K562 (cell line): ENCODE measurements around the gene ATE1. TPM values are rescaled to one million over a fixed set of nuclear protein-coding genes. Genes with fewer than 3 reads are reported as not detected.

ENCODE experiments used
- ATAC-seq: fragments of 200-7000 bp; cut with Tn5 transposase; 3 replicates; pipeline ENCODE4 v1.9.1; 2020; ENCODE audit warnings: moderate library complexity
- BruUV-seq: library from RNA; stranded (reverse); fragments of 400-500 nt; replicated peaks from 2 replicates; lab custom pipeline; 2021; lab: Mats Ljungman, UMichigan
- CTCF ChIA-PET: fragments of 300-600 bp; formaldehyde crosslinking; extraction: SDS; loops from one replicate; lab custom pipeline; 2021; ENCODE audit warnings: low intra/inter-chr PET ratio; lab: Yijun Ruan, JAX
- POLR2A ChIA-PET: fragments of 300-600, 350-650 bp; sonication (Branson Sonifier 250); formaldehyde crosslinking; extraction: SDS; loops from one replicate; lab custom pipeline; 2021; ENCODE audit warnings: antibody characterized with exemption, inconsistent platforms; lab: Yijun Ruan, JAX
- DNase-seq, 4 experiments: peaks; one replicate each; pipeline versions ENCODE4 v3.0.0 to v3.0.0-alpha.2; 2011 to 2018; ENCODE audit warnings: low spot score in 3 of 4, mixed read lengths in 3 of 4; ENCODE audit errors: extremely low read depth in 1 of 4
- FAIRE-seq: peaks from 2 replicates; lab custom pipeline; 2011; peaks lifted over from hg19 to GRCh38; lab: Jason Lieb, UNC
- H2AFZ ChIP-seq: 2 replicates; pipeline ENCODE4 v1.6.0; 2011; ENCODE audit warnings: low read depth, low read length, control low read depth, inconsistent platforms
- H3K27ac ChIP-seq: fragments of 200-600 bp; 3 replicates; pipeline ENCODE4 v1.8.0; 2011; ENCODE audit warnings: low read depth, mild to moderate bottlenecking, control low read depth, inconsistent platforms, low read length, moderate library complexity, mixed read lengths; ENCODE audit errors: extremely low read depth
- H3K27me3 ChIP-seq, 2 experiments: fragments of 300-600 bp in 1 of 2; 2 replicates in 1 of 2; 3 replicates in 1 of 2; pipeline versions ENCODE4 v1.6.0 to v1.8.0; 2011; ENCODE audit warnings: inconsistent platforms in 2 of 2, low read length in 2 of 2, mild to moderate bottlenecking in 1 of 2, mixed read lengths in 1 of 2, moderate library complexity in 1 of 2; ENCODE audit not compliant: control insufficient read depth in 2 of 2, insufficient read depth in 2 of 2
- H3K36me3 ChIP-seq: fragments of 300-600 bp; 3 replicates; pipeline ENCODE4 v1.8.0; 2011; ENCODE audit warnings: mild to moderate bottlenecking, low read length, inconsistent platforms; ENCODE audit not compliant: control insufficient read depth, insufficient read depth
- H3K4me1 ChIP-seq, 2 experiments: fragments of 200-600 bp in 1 of 2; replicated peaks in 1 of 2; 2 replicates in 1 of 2; 3 replicates in 1 of 2; pipeline versions ENCODE4 v1.5.1 to v1.8.0; 2011; ENCODE audit warnings: inconsistent platforms in 2 of 2, low read length in 2 of 2, mild to moderate bottlenecking in 1 of 2, mixed read lengths in 1 of 2, moderate library complexity in 1 of 2; ENCODE audit not compliant: control insufficient read depth in 2 of 2, insufficient read depth in 2 of 2
- H3K4me2 ChIP-seq: 2 replicates; pipeline ENCODE4 v1.6.1; 2011; ENCODE audit warnings: low read length, control low read depth, inconsistent platforms, mixed read lengths; ENCODE audit not compliant: insufficient read depth
- H3K4me3 ChIP-seq: fragments of 200-600 bp; sonication (generic), shearing (Covaris generic); 2 replicates; pipeline ENCODE4 v1.5.1; 2016; ENCODE audit warnings: control low read depth, inconsistent platforms
- H3K79me2 ChIP-seq: fragments of 200-600 bp; 3 replicates; pipeline ENCODE4 v1.8.0; 2011; ENCODE audit warnings: low read length, inconsistent platforms; ENCODE audit not compliant: control insufficient read depth, insufficient read depth
- H3K9ac ChIP-seq, 2 experiments: 2 replicates each; pipeline versions ENCODE4 v1.6.0 to v1.6.1; 2011; ENCODE audit warnings: low read depth in 2 of 2, low read length in 2 of 2, control low read depth in 1 of 2, inconsistent platforms in 1 of 2, mild to moderate bottlenecking in 1 of 2, mixed read lengths in 1 of 2; ENCODE audit not compliant: insufficient read depth in 1 of 2
- H3K9me1 ChIP-seq: one replicate; pipeline ENCODE4 v1.6.0; 2011; ENCODE audit warnings: inconsistent platforms, mild to moderate bottlenecking, low read length, moderate library complexity; ENCODE audit not compliant: control insufficient read depth, insufficient read depth
- H3K9me3 ChIP-seq: replicated peaks from 2 replicates; pipeline ENCODE4 v1.5.1; 2011; ENCODE audit warnings: low read depth, low read length, inconsistent platforms; ENCODE audit not compliant: control insufficient read depth, insufficient read depth
- H4K20me1 ChIP-seq: replicated peaks from 2 replicates; pipeline ENCODE4 v1.6.1; 2011; ENCODE audit warnings: low read length, inconsistent platforms, mixed read lengths; ENCODE audit not compliant: control insufficient read depth, insufficient read depth
- CAMTA2 ChIP-seq: fragments of 250-450 bp; sonication (Bioruptor Pico); conservative IDR thresholded peaks from 2 replicates; pipeline ENCODE4 v1.5.1; 2022
- ETV1 ChIP-seq: fragments of 450-650 bp; conservative IDR thresholded peaks from 2 replicates; pipeline ENCODE4 v1.6.1; 2016; ENCODE audit warnings: missing genetic modification characterization, control low read depth, low read depth, missing compliant biosample characterization
- FOXJ2 ChIP-seq: fragments of 200-800 bp; sonication (Bioruptor generic); IDR thresholded peaks from 2 replicates; pipeline ENCODE4 v1.6.1; 2016; ENCODE audit warnings: missing genetic modification characterization, missing compliant biosample characterization
- KDM1A ChIP-seq, 2 experiments: fragments of 450-650 bp; IDR thresholded peaks; 2 replicates each; pipeline ENCODE4 v1.6.1; 2016; ENCODE audit warnings: mild to moderate bottlenecking in 2 of 2
- SMARCA4 ChIP-seq: fragments of 450-650 bp; IDR thresholded peaks from 2 replicates; pipeline ENCODE4 v1.6.1; 2016
- WGBS: fragments of 100-300 bp; shearing (Covaris generic); methylation state at CpG from one replicate; pipeline ENCODE4 v1.1.6; 2016; ENCODE audit warnings: low coverage, mixed read lengths; ENCODE audit not compliant: insufficient coverage; ENCODE audit errors: missing lambda C conversion rate; 5-methylcytosine and 5-hydroxymethylcytosine counted together
- in situ Hi-C: fragments of 300-500 bp; cut with MboI; formaldehyde crosslinking; loops from 4 replicates; pipeline ENCODE4 v1.15.0; 2018; ENCODE audit warnings: inconsistent platforms, mixed read lengths
- intact Hi-C: fragments of 100-400 bp; cut with micrococcal nuclease; formaldehyde crosslinking; loops from 2 replicates; pipeline ENCODE4 v1.14.2; 2022
- polyA plus RNA-seq, 8 experiments: library from polyadenylated mRNA; depleted of rRNA in 4 of 8; stranded (reverse) in 5 of 8; unstranded in 3 of 8; fragments of >200 nt; fragmentation: Nextera tagmentation in 2 of 8; fragmentation: Illumina TruSeq in 1 of 8; extraction: Ambion mirVana in 2 of 8; extraction: Trizol in 1 of 8; gene quantifications; 2 replicates each; pipeline versions ENCODE4 v1.2.1 to v1.2.3, GENCODE V29; 2011 to 2014; ENCODE audit warnings: inconsistent platforms in 1 of 8, missing spikeins in 1 of 8
- total RNA-seq, 7 experiments: library from RNA; depleted of rRNA in 6 of 7; stranded (reverse); fragments of >200 nt in 6 of 7; fragmentation: Illumina TruSeq in 2 of 7; extraction: Trizol in 2 of 7; gene quantifications; 2 replicates each; pipeline versions ENCODE4 v1.2.1 to v1.2.3, GENCODE V29; 2011 to 2021; ENCODE audit warnings: low replicate concordance in 1 of 7

ATE1 gene
- total and polyA plus RNA-seq, 9 of the 15 experiments (the other 6 are each of a cell fraction or from before 2014, with no cell fraction given) = 3.0 to 14.2 (median 8.8) TPM

DNA sequence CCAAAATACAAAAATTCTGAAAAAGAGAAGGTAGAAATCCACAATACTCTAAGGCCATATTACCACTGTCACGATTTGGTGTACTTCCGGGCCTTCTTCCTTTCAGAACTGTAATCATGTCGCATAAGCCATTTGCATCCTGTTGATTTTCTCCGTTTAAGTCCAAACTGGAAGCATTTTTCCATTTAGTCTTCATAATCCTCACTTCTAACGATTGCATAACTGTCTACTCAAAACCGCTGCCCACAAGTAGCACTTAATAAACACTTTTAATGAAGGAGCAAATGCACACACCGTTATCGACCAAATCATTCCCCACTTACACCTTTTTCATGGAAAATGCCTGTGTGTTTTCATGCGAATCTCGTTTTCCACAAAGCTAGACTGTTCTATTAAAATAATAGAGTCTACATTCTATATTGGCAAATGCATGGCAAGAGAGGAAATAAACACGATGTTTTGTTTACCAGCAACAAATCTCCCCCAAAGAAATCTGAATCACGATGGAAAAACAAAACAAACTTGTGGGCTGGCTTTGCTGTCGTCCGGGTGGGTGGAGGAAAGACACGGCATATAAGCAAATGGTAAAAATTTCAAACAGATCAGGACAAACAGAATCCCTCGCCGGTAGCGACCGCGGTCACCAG is 1.0 kb downstream of the ATE1 start:
- peaks cover 10% of the 10 kb centered on the region; the same call in 1 of the 3 replicates for H3K36me3 ChIP-seq
- BruUV-seq = TSS peak; percentile 48
- no peaks in the 10 kb centered on the region for H3K27me3 ChIP-seq
- no peaks in the 10 kb centered on the region for H4K20me1 ChIP-seq
- POLR2A ChIA-PET = interaction anchor here (0.6 to 2.3 kb wide), 2 partner anchors 9 to 1905 kb away, joined by 3 to 9 read pairs; no protein-coding TSS in a partner anchor
- no peak for ATAC-seq
- TF ChIP-seq FOXJ2 (tag) = 0 out of 2 replicates have a peak, but pooled peaks have one; percentile 9
- TF ChIP-seq SMARCA4 = 0 out of 2 replicates have a peak, but pooled peaks have one; percentile 12
- TF ChIP-seq KDM1A (IDR thresholded peaks at IDR 0.05) = peak; percentile 60 to 71; a peak in 3 of 4 replicates
- TF ChIP-seq CAMTA2 (CRISPR knock-in tag) = no peak
- 0 out of 2 replicates have a peak, but pooled peaks have one; percentile 25 for TF ChIP-seq ETV1 (tag)
- peaks cover under 1 to 10% of the 10 kb centered on the region in 2 experiments; a peak in 3 of 5 replicates for H3K4me1 ChIP-seq
- peaks cover 31% of the 10 kb centered on the region for H3K79me2 ChIP-seq
- peak overlapping the region; percentile 84 for H2AFZ ChIP-seq
- CTCF ChIA-PET = no interaction called here
- no peaks in the 10 kb centered on the region for H3K9me3 ChIP-seq
- peak in 2 of 4 experiments; percentile 7 to 9 for DNase-seq
- peak overlapping the region; percentile 94; the same call in 2 of the 3 replicates for H3K27ac ChIP-seq
- intact Hi-C loops (no loop called here), in situ Hi-C loops (no loop called here)
- H3K4me2 ChIP-seq = peak overlapping the region; percentile 81
- no peaks in the 10 kb centered on the region for H3K9me1 ChIP-seq
- peak overlapping the region; percentile 80 for H3K4me3 ChIP-seq
- under 1% methylated on average over 14 of the region's 20 CpGs for WGBS
- peak overlapping the region; percentile 91 to 99 for H3K9ac ChIP-seq
- FAIRE-seq = peak; percentile 72
